ENCODE measurements around the gene PXK.

- TF ChIP-seq CTCF (conservative IDR thresholded peaks at IDR 0.05), result no peak
- TF ChIP-seq EZH2 (IDR thresholded peaks at IDR 0.05; ENCODE audit: low read depth), result no peak
Observed at GRCh38 chr3:58417075-58417474, 84.4 kb downstream of the PXK start.
